ENCODE data around the gene LRP1.

The LRP1 gene

DNA sequence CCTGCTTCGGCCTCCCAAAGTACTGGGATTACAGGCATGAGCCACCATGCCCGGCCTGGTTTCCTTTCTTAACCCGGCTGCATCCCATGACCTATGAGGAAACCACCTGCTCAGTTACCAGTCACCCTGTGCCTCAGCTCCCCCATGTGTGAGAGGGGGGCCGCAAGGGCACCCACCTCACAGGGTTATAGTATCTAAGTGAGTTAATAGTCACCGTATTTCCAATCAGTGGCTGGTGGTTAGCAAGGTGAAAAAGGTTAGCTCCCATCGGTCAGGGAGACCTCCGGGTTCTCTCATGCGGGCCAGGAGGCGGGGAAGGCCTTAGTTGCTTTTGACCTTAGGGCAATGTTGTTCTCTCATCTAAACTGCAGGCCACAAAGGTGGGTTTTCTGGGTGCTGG lies 6.7 kb downstream of the LRP1 start:
- Histone ChIP-seq H3K4me1 (ENCODE audit: low read depth, poor library complexity, severe bottlenecking) (peaks cover 4% of the 10 kb centered on the region), H3K36me3 (ENCODE audit: insufficient read depth) (no peaks in the 10 kb centered on the region), H3K27ac (no peak overlapping the region), H3K9ac (no peak overlapping the region), H3K4me2 (no peak overlapping the region), H2AFZ (ENCODE audit: low read depth) (no peak overlapping the region), H3K27me3 (ENCODE audit: insufficient read depth, low read depth) (peaks cover 38% of the 10 kb centered on the region), H4K20me1 (ENCODE audit: insufficient read depth) (no peaks in the 10 kb centered on the region), H3K79me2 (ENCODE audit: insufficient read depth, low read depth) (no peaks in the 10 kb centered on the region), H3K4me3 (IDR thresholded peaks at IDR 0.05; ENCODE audit: insufficient read depth, low read depth, low read length) (no peak overlapping the region)
- TF ChIP-seq, protein P1, sequence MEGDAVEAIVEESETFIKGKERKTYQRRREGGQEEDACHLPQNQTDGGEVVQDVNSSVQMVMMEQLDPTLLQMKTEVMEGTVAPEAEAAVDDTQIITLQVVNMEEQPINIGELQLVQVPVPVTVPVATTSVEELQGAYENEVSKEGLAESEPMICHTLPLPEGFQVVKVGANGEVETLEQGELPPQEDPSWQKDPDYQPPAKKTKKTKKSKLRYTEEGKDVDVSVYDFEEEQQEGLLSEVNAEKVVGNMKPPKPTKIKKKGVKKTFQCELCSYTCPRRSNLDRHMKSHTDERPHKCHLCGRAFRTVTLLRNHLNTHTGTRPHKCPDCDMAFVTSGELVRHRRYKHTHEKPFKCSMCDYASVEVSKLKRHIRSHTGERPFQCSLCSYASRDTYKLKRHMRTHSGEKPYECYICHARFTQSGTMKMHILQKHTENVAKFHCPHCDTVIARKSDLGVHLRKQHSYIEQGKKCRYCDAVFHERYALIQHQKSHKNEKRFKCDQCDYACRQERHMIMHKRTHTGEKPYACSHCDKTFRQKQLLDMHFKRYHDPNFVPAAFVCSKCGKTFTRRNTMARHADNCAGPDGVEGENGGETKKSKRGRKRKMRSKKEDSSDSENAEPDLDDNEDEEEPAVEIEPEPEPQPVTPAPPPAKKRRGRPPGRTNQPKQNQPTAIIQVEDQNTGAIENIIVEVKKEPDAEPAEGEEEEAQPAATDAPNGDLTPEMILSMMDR (conservative IDR thresholded peaks at IDR 0.05; ENCODE audit: low read depth, low read length): no peak

DNA sequence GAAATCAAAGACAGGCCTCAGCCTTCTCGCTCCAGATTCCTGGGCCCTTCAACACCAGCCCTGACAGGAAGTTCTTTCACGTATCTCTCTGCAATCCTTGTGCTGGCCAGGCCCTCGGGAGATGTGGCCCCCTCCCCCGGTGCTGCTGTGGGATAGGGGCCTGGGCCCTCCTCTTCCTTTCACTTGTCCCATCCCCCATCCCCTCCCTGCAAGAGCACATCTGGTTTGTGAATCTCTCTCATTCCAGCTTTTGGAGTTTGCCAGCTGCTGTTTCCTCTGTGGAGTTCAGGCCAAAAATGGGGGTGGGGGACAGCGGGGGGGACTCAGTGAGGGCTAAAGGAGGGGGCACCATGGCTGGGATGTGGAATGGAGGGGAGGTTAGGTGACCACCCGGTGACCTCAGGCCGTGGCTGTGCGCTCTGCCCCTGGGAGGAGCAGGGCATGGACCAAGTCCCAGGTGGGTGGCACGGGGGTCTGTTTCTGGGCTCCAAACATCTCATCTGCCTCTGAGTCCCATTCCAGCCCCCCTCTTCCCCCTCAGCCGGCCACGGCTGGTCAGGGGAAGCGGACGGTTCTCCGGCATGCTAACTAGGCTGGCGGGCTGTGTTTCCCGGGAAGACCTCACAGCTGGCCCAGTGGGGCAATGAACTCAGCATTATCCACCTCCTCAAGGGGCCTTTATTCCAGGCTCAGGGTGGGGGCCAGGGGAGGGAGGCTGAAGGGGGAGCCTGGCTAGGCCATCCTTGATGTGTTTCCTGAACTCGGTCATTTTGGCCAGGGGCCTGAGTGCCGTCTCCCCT lies 7.4 kb downstream of the LRP1 start:
- peaks cover 4% of the 10 kb centered on the region for H3K4me1 ChIP-seq (ENCODE audit: low read depth, poor library complexity, severe bottlenecking)
- H3K27ac ChIP-seq: no peak overlapping the region
- H3K9ac ChIP-seq: no peak overlapping the region
- no peaks in the 10 kb centered on the region for H3K36me3 ChIP-seq (ENCODE audit: insufficient read depth)
- peaks cover 30% of the 10 kb centered on the region for H3K27me3 ChIP-seq (ENCODE audit: insufficient read depth, low read depth)
- no peaks in the 10 kb centered on the region for H3K79me2 ChIP-seq (ENCODE audit: insufficient read depth, low read depth)
- no peak overlapping the region for H3K4me2 ChIP-seq
- no peak overlapping the region for H3K4me3 ChIP-seq (IDR thresholded peaks at IDR 0.05; ENCODE audit: insufficient read depth, low read depth, low read length)
- TF ChIP-seq, protein P1 (conservative IDR thresholded peaks at IDR 0.05; ENCODE audit: low read depth, low read length): no peak
- H2AFZ ChIP-seq (ENCODE audit: low read depth): no peak overlapping the region
- no peaks in the 10 kb centered on the region for H4K20me1 ChIP-seq (ENCODE audit: insufficient read depth)

DNA sequence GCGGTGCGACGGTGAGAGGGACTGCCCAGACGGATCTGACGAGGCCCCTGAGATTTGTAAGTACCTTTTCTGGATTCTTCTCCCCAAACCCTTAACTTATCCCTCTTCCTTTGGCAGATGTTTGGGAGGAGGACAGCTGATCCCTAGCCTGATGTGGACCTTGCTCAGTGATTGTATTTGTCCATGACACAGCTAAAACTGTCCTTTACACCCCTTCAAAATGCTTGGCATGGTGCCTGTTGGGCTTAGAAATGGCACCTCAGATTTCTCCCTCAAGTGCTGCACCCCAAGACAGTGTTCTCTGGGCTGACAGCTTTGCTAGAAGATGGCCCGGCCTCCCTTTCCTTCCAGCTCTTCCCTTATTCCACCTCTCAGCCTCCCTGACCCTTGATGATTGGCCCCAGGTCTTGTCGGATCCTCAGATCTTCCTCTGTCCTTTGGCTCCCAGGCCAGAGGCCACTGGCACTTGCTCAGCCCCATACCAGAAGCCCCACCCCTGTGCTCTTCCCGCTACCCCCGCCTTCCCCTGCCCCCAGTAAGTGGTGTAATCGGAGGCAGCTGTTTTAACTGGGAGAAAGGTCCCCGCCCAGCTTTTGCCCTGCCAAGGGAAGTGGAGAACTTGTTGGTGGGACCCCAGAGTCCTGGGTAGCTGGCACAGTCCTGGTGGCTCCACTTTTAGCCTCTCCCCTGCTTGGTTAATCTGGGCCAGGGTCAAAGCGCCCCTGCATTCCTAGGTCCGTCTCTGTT lies 10.4 kb downstream of the LRP1 start:
- no peaks in the 10 kb centered on the region for H3K36me3 ChIP-seq (ENCODE audit: insufficient read depth)
- no peaks in the 10 kb centered on the region for H4K20me1 ChIP-seq (ENCODE audit: insufficient read depth)

DNA sequence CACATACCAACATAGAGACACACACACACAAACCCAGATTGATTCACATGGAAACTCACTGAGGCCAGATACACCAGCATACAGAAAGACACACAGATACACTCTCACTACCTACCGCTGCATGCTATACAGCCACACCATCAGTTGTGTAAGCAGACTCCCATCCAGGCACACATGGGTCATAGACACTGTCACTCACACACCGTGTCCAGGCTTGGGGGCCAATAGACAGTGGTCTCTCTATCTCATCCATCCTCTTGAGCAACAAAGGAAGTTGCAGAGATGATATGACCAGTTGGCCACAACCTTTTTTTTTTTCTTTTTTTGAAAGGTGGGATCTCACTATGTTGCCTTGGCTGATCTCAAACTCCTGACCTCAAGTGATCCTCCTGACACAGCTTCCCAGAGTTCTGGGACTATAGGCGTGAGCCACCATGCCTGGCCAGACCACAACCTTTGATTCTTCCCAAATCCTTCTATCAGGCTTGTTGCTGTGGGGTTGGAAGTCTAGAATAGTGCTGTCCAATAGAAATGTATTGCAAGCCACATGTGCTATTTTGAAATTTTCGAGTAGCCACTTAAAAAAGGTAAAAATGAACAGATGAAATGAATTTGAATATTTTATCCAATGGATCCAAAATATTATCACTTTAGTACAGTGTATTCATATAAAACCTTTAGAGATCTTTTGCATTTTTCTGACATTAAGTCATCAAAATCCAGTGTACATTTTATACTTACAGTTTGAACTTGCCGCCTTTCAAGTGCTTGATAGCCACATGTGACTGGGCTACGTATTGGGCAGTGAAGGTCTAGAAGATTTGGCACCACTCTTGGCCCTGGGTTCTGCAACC lies 11.7 kb downstream of the LRP1 start:
- H3K36me3 ChIP-seq (ENCODE audit: insufficient read depth): no peaks in the 10 kb centered on the region
- H3K4me3 ChIP-seq (IDR thresholded peaks at IDR 0.05; ENCODE audit: insufficient read depth, low read depth, low read length): no peak overlapping the region
- H4K20me1 ChIP-seq (ENCODE audit: insufficient read depth): no peaks in the 10 kb centered on the region
- no peaks in the 10 kb centered on the region for H3K4me1 ChIP-seq (ENCODE audit: low read depth, poor library complexity, severe bottlenecking)
- H3K4me2 ChIP-seq: no peak overlapping the region
- no peak overlapping the region for H3K27ac ChIP-seq
- no peak overlapping the region for H2AFZ ChIP-seq (ENCODE audit: low read depth)
- H3K9ac ChIP-seq: no peak overlapping the region
- H3K79me2 ChIP-seq (ENCODE audit: insufficient read depth, low read depth): no peaks in the 10 kb centered on the region
- TF ChIP-seq, protein P1 (conservative IDR thresholded peaks at IDR 0.05; ENCODE audit: low read depth, low read length): no peak
- H3K27me3 ChIP-seq (ENCODE audit: insufficient read depth, low read depth): no peaks in the 10 kb centered on the region

More for the DNA sequence above, 10.4 kb downstream of the LRP1 start:
- H3K27ac ChIP-seq: no peak overlapping the region
- H3K27me3 ChIP-seq (ENCODE audit: insufficient read depth, low read depth): peaks cover 7% of the 10 kb centered on the region; the same call in 1 of the 2 replicates
- H3K79me2 ChIP-seq (ENCODE audit: insufficient read depth, low read depth): no peaks in the 10 kb centered on the region
- no peak overlapping the region for H3K9ac ChIP-seq
- H3K4me1 ChIP-seq (ENCODE audit: low read depth, poor library complexity, severe bottlenecking): no peaks in the 10 kb centered on the region
- TF ChIP-seq, protein P1 (conservative IDR thresholded peaks at IDR 0.05; ENCODE audit: low read depth, low read length): no peak
- H3K4me3 ChIP-seq (IDR thresholded peaks at IDR 0.05; ENCODE audit: insufficient read depth, low read depth, low read length): no peak overlapping the region
- H3K4me2 ChIP-seq: no peak overlapping the region
- H2AFZ ChIP-seq (ENCODE audit: low read depth): no peak overlapping the region
